HG03135 (cell line): ENCODE measurements around the gene PRR5L.

Experiments
- ATAC-seq: cut with Tn5 transposase; IDR thresholded peaks from one replicate; pipeline ENCODE4 v1.9.1; 2021; ENCODE audit warnings: mild to moderate bottlenecking, moderate library complexity; ENCODE audit not compliant: unreplicated experiment

PRR5L gene

GRCh38 chr11:36295926-36296325 lies at the start of gene PRR5L:
Gene PRR5L, plus strand, starts transcription at chr11:36296288. Its CDS starts 104,834 bp downstream, at chr11:36401122.
- no peak for ATAC-seq

DNA sequence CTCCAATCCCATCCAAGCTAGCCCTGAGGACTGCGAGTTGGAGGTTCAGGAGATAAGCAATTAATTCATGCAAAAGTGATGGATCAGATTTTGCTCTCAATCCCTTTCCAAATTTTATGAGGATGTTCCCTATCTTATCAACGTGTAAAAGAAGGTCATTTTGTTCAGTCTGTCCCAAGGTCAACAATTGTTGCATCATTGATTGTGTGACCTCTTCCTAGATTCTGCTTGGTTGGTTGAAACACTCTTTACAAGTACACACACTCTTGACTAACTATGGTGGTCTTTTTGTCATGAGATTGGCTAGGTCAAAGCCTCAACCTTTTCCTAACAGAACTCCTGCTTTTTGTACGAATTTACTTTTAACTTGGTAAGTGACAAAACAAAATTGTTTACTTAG lies 48.6 kb upstream of the PRR5L start:
- ATAC-seq: no peak

GRCh38 chr11:36248436-36248835 lies 47.7 kb upstream of the PRR5L start:
- no peak for ATAC-seq

GRCh38 chr11:36249246-36249645 lies 46.8 kb upstream of the PRR5L start:
- ATAC-seq: no peak

GRCh38 chr11:36251823-36252222 lies 44.3 kb upstream of the PRR5L start:
- no peak for ATAC-seq

DNA sequence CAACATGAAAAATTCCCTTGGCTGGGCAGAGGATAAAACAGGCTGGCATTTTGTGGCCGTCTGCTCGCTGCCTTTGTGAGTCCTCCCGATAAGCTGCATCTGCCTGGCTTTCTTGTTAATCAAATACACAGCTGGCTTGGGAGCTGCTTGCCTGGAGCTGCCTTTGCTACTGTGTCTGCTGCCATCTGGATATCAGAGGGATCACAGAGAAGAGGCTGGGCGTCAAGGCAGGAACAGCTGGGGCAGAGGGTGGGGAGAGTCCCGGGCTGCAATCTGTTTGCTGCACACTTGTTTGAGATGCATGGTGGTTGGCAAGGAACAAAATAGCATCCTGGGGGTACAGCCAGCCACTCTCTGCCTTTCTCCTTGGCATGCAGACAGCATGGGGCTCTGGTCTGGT lies 42.9 kb upstream of the PRR5L start:
- no peak for ATAC-seq

DNA sequence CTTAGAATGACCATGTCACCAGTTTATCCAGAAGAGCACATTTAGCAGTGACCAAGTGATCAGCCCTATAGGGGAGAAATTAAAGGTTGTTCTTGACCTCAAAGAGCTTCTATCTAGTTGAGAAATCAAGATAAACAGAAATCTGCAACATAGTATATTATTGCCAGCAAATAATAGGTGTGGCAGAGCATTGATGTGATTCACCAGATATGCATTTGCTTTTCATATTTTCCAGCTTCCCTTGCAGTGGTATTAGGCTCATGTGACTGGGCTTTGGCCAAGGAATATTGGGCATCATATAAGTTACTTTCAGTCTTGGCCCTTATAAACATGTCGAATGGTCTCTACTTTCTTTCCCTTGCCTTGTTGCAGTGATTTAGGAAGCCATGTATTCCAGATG lies 41.4 kb upstream of the PRR5L start:
- ATAC-seq: no peak

- no peak for ATAC-seq
These were observed 38.7 kb upstream of the PRR5L start for GRCh38 chr11:36257351-36257750.

- no peak for ATAC-seq
These were observed 37.2 kb upstream of the PRR5L start for GRCh38 chr11:36258730-36259360.

DNA sequence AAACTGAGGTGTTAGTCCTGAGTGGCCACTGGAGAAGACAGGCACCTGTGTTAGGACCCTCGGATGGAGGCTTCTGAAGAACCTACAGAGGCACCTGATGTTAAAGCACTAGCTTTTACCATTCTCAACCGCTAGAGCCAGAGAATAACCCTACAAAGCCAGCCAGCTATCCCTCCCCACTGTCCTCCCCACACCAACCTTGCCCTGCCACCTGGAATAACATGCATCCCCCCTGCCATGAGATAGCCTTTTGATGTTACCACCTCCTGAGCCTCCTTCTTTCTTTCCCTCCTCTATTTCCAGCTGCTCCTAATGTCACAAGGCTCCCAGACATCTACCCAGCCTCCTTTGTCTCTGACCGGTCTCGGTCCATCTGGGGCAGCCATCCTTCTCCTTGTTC lies 35.0 kb upstream of the PRR5L start:
- no peak for ATAC-seq

- no peak for ATAC-seq
These were observed 31.8 kb upstream of the PRR5L start for GRCh38 chr11:36264011-36264972.

DNA sequence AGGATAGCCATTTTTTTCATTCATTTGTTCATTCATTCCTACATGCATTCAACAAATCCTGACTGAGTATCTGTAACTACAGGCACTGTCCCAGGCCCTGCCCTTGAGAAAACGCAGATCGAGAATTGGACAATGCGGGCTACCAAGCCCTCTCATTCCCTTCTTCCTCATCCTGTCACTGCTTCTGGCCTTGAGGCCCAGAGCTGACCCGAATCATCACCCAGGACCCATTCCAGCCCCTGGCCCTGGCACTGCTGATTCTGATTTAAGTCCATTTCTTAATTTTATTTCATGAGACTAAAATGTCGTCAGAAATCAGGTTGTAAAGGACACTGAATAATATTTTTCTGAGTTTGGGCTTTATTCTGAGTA lies 31.1 kb upstream of the PRR5L start:
- ATAC-seq: no peak

GRCh38 chr11:36265793-36266628 lies 30.1 kb upstream of the PRR5L start:
- ATAC-seq: peak; percentile 63

GRCh38 chr11:36266767-36267166 lies 29.3 kb upstream of the PRR5L start:
- ATAC-seq: no peak

GRCh38 chr11:36268337-36268985 lies 27.6 kb upstream of the PRR5L start:
- ATAC-seq: no peak

DNA sequence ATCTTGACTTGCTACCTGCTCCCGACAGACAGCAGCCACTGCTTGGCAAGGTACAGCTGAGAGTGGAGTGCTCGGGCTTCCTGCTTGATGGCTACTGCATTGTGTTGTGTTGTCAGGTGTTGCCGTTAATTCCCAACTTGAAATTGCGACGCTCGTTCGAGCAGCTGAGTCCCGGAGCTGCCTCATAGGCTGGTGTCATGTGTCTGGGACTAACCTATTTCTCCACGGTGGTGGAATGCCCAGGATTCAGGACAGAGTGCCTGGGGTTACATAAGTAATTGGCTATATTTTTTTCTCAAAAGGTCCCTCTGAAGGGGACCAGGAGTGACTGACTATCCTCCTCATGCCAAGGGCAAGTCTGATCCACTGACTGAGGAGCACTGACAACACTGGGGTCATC lies 25.4 kb upstream of the PRR5L start:
- ATAC-seq: no peak

DNA sequence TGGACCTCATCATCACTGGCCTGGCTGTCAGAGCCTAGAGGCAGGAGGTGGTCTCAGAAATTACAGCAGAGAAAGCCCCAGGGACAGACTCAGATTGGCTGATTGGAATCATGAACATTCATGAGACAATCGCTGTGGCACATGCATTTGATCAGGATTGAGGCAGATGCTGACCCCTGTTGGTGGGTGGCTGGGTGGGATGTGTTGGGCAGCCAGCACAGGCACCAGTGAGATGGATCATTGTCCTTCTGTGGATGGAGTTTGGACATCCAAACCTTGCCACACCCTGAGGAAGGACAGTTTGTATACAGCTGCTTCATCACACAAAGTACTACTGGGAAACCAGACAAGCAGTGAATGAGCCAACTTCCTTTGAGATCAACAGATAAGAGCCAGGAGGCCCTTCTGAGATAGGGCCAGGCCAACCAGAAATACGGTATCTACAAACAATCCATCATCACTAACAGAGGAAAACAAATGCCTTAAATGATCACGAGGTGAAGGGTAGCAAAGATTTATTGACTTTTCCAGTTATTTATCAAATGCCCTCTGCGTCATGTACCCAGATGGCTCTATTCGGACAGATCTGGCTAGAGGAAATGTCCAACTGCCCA lies 24.2 kb upstream of the PRR5L start:
- ATAC-seq: no peak

GRCh38 chr11:36273110-36273509 lies 23.0 kb upstream of the PRR5L start:
- no peak for ATAC-seq

DNA sequence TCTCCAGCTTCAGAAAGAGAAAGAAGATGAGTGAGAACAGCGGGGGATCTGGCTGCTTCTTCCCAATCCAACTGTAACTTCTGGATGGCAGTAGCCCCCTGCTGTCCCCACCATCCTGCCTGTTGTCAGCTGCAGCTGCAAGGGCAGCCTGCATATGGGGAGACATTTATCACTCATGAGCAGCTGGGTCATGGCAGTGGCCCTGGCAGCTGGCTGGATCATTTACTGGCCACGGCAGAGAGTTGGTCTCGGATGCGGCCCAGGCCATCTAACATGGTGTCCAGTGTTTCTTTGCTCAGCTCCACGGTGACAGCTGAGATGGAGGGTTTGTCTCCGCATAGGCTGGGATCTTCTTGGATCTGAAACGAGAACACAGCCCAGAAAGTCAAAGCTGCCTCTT lies 21.7 kb upstream of the PRR5L start:
- ATAC-seq: no peak

DNA sequence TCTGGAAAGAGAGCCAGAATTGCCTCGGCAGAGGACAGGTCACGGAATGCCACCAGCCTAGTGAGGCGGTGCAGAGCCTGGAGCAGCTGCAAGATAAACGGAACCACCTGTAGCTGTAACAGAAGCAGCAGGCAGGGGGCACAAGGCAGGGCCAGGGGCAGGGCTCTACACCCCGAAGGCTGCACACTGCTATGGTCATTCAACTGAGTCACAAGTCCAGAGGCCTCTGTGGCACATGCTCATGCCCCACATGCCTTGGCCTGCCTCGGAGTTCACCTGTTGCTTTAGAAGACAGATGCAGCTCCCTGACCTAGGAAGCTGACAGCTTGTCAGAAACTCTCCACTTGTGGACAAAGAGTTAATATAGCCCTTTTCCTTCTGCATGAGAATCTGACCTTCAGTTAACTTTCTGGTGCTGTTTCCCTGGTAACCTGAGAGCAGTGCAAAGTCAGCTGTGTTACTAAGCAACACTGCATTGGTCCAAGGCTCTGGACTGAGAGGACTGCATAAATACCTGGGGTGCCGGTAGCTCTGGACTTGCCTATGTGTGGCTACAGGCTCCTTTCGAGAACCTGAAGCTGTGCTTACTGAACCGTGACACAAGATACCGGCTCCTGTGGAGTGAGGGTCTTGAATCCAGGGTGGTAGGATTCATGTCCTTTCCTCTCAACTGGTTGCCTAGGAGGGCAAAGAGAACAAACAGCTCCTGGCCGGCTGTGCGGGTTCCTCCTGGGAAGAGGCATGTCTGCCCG lies 17.4 kb upstream of the PRR5L start:
- no peak for ATAC-seq
